Tongue (tissue), 2 donors: Measurements from ENCODE around the gene PRR14. TPM values are rescaled to one million over a fixed set of nuclear protein-coding genes. Genes with fewer than 3 reads are reported as not detected.

Experiments used
- DNase-seq: peaks from one replicate; pipeline ENCODE4 v3.0.0-alpha.2; 2015
- total RNA-seq: library from RNA; depleted of rRNA; stranded (reverse); fragments of >200 nt; gene quantifications from one replicate; pipeline ENCODE4 v1.2.3, GENCODE V29; 2014

PRR14 gene
- total RNA-seq, 1 donor from 2014 or later = 10.4 TPM

DNA sequence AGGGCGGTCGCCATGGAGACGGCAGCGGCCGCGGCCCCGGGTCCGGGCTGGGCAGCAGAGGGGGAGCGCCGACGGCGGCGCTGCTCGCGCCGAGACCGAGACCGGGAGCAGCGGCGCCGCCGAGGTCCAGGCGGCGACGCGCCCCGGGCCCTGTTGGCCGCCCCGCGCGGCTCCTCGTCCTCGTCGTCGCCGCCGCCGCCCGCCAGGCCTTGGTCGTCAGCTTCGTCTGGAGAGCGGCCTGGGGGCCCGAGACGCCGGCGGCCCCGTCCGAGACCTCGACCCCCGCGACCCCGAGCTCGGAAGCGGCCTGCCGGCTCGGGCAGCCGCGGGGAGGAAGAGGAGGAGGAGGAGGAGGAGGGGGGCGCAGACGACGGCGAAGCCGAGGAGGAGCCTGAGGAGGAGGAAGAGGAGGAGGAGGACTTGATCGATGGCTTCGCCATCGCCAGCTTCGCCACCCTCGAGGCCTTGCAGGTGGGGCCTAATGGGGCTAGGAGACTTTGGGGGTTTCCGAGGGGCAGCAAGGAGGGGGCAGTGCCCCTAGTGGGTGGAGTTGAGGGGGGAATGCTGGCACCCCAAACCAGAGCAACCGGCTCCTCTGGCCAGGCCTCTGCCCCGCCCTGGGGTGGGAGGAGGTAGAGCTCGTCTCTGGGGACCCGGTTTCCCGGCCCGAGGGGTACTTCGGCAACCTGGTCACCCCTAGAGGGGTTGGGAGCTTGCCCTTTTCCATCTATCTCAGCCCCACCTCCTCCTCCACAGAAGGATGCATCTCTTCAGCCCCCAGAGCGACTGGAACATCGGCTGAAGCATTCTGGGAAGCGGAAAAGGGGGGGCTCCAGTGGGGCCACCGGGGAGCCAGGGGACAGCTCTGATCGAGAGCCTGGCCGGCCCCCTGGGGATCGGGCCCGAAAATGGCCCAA is 9.0 kb downstream of the PRR14 start:
- peak; percentile 40 for DNase-seq

DNA sequence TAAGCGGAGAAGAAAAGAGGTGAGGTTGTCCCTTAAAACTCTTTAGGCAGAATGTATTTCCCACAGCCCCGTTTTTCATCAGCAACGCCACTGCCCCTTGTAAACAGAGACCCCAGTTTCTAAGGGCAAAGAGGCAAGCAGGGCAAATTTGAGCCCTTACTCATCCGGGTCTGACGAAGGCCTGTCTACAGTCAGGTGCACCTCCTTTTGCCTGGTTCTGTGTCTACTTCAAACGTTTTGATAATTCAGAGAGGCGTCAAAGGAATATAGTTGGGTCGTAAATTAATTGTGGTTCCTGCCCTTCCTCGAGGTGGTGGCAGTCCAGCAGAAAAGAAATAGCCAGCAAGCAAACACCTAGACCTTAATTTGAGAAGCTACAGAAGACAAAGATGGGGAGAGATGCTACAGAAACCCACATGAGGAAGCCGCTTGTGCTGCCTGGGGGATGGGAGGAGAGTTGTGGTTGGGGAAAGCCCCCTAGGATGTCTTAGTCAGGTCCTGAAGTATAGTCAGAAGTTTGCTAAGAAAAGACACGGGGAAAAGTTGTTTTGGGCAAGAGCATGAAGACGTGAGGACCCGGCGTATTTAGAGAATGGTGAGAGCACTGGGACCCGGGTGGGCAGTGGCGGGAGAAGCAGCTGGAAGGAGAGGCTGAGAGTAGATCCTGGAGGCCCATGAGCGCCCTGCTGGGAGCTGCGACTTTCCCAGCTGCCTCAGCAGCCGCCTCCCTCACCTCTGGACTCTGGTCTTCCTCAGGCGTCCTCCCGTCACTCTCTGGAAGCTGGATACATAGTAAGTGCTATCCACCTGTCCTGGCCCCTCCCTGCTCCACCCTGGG is 9.9 kb downstream of the PRR14 start:
- DNase-seq = no peak

GRCh38 chr16:30662449-30662848 is 11.7 kb downstream of the PRR14 start:
- DNase-seq = no peak

GRCh38 chr16:30663038-30663437 is 12.3 kb downstream of the PRR14 start:
- DNase-seq = no peak

GRCh38 chr16:30663820-30664219 is 13.1 kb downstream of the PRR14 start:
- no peak for DNase-seq

GRCh38 chr16:30664616-30665109 is 13.9 kb downstream of the PRR14 start:
- no peak for DNase-seq

- DNase-seq = no peak
These were observed 14.5 kb downstream of the PRR14 start for GRCh38 chr16:30665155-30665829.

- no peak for DNase-seq
These were observed 15.1 kb downstream of the PRR14 start for GRCh38 chr16:30665830-30666190.

- no peak for DNase-seq
These were observed 15.9 kb downstream of the PRR14 start for GRCh38 chr16:30666681-30667080.

DNA sequence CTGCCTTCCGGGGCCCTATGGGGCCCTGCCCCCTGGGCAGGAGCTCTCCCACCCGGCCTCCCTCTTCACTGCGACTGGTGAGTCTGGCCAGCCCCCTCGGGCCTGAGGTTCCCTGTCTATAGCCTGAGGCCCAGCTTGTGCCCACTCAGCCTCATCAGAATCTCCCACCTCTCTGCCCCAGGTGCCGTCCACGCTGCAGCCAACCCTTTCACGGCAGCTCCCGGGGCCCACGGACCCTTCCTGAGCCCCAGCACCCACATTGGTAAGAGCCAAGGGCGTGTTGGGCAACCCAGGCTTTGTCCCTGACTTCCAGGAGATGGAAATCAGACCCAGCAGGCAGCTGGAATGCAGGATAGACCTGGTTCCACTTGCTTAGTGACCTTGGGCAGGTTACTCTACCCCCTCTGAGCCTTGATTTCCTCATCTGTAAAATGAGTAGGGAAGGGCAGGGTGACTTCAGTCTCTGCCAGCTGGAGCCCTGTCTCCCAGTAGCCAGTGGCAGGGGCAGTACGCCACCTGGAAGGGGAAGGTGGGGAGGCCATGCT is 16.7 kb downstream of the PRR14 start:
- DNase-seq = no peak

- no peak for DNase-seq
These were observed 17.6 kb downstream of the PRR14 start for GRCh38 chr16:30668393-30668792.

DNA sequence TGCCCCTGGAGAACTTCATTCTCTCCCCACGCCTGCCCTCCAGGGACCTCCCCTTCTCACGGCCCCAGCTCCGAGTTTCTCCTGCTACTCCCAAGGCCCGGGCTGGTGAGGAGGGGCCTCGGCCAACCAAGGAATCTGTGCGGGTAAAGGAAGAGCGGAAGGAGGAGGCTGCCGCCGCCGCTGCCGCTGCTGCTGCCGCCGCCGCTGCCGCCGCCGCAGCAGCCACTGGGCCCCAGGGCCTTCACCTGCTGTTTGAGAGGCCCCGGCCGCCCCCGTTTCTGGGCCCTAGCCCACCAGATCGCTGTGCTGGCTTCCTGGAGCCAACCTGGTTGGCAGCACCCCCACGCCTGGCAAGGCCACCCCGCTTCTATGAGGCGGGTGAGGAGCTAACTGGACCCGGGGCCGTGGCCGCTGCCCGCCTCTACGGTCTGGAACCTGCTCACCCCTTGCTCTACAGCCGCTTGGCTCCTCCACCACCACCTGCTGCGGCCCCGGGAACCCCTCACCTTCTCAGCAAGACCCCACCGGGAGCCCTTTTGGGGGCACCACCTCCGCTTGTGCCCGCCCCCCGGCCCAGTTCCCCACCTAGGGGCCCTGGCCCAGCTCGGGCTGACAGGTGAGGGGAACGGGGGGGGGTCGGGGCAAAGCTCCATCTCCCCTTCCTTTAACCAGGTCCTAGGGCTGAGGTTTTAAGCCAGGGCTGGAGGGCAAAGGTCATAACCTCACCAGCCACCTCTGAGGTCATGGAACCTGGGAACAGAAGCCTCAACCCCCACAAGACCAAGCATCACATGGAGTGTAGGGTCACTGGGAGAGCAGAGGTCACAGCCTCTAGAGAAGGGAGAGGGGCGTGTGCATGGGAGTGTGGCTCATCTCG is 18.5 kb downstream of the PRR14 start:
- DNase-seq = no peak

- no peak for DNase-seq
These were observed 19.4 kb downstream of the PRR14 start for GRCh38 chr16:30669903-30670824.

DNA sequence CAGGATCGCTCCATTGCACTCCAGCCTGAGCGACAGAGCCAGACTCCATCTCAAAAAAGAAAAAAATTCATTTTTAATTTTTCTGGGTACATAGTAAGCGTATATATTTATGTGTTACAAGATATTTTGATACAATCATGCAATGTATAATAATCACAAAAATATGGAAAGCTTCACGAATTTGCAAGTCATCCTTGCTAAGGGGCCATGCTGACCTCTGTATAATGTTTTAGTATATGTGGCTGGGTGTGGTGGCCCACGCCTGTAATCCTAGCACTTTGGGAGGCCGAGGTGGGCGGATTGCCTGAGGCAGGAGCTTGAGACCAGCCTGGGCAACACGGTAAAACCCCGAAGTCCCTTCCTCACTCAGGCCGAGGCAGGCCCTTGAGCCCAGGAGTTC is 24.4 kb downstream of the PRR14 start:
- no peak for DNase-seq

DNA sequence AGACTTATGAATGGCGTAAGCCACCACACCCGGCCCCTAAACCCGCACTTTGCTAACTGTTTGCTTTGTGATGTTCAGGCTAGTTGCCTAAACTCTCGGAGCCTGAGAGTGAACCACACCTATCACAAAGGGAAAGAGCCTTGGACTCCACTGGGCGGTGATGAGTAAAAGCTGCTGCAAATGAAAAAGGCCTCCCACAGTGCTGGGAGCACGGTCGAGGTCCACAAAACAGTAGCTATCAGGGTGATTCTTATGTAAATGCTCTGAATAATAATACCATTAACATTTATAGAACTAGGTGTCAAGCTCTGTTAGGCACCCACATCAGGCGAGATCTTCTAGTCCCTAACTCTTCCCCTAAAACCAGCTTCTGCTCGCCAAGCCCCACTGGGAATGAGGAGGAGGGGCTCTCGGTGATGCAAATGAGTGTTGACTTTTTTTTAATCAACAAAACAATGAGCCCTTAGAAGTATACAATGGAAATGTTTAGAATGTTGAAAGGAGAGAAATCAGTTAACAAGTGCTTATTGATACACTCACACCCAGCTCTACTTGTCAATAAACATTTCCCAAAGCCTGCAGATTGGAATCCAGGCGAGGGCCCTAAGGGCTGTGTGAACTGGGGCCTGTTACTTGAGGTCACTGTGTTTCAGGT is 27.3 kb downstream of the PRR14 start:
- DNase-seq = no peak

DNA sequence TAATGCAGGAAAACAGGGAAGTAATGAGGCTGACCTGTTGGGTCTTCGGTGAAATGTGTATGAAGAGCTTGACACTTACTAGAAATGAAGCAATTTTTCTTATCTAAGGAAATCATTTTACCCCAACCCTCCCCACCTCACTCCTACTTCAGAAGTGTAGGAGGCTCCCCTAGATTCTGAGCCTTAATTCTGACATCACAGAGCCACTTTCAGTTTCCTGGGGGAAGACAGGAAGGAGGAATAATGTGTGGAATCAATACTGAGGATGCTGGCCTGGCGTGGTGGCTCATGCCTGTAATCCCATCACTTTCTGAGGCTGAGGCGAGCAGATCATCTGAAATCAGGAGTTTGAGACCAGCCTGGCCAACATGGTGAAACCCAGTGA is 27.8 kb downstream of the PRR14 start:
- no peak for DNase-seq

GRCh38 chr16:30680326-30680725 is 29.6 kb downstream of the PRR14 start:
- DNase-seq = no peak

DNA sequence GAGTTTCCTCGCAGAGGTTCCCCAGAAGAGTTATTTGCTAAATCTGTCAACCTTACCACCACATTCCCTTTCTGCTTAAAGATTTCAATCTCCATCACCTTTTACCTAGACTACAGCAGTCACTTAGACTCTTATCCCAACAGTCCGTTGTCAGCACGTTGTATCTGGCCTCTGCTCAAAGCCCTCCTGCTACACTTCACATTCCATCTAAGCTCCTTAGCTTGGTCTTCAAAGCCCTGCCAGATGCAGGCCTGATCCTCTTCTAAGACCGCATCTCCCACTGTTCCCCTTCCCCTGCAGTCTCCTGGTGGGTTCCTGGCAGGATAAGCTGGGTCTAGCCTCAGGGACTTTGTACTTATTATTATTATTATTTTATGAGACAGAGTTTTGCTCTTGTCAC is 37.9 kb downstream of the PRR14 start:
- no peak for DNase-seq

DNA sequence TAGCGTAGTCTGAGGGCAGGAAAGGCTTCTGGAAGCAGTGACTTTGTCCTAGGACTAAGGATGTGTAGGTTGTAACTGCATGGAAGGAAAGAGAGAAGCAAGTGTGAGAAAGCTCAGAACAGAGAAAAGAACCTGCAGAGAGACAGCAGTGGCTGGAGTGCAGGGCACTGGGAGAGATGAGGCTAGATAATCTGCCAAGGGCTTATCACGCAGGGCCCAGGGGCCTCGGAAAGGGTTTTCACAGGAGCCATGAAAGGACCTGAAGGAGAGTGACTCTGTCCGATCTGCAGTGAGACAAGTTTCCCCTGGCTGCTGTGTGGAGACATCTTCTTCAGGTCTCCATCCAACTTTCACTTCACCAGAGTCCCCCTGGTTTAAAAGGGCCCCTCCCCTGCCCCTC is 41.1 kb downstream of the PRR14 start:
- no peak for DNase-seq
